ENCODE data around the gene CTDSP1.

Gene CTDSP1

GRCh38 chr2:218399391-218400166 is at the start of gene CTDSP1:
CTDSP1 (plus strand) TSS chr2:218399868; CDS start chr2:218400091, 223 bp downstream.
- DNase-seq = peak; percentile 51 to 95 (median 89)

- DNase-seq = no peak
These were observed 45.6 kb upstream of the CTDSP1 start for GRCh38 chr2:218354045-218354444.

GRCh38 chr2:218354850-218355443 is 44.7 kb upstream of the CTDSP1 start:
- no peak for DNase-seq

- DNase-seq = no peak
These were observed 42.2 kb upstream of the CTDSP1 start for GRCh38 chr2:218357236-218358177.

GRCh38 chr2:218360453-218360852 is 39.2 kb upstream of the CTDSP1 start:
- DNase-seq = peak in 6 of 51 donors; percentile 2 to 18 (median 12)

- DNase-seq = no peak
These were observed 37.1 kb upstream of the CTDSP1 start for GRCh38 chr2:218362606-218363005.

GRCh38 chr2:218363736-218364135 is 35.9 kb upstream of the CTDSP1 start:
- no peak for DNase-seq

GRCh38 chr2:218364196-218364595 is 35.5 kb upstream of the CTDSP1 start:
- DNase-seq = no peak

GRCh38 chr2:218366621-218367414 is 32.9 kb upstream of the CTDSP1 start:
- no peak for DNase-seq

- peak in 43 of 51 donors; percentile 18 to 81 (median 52) for DNase-seq
These were observed 32.1 kb upstream of the CTDSP1 start for GRCh38 chr2:218367415-218368149.

- no peak for DNase-seq
These were observed 31.5 kb upstream of the CTDSP1 start for GRCh38 chr2:218368150-218368528.

GRCh38 chr2:218368621-218369153 is 31.0 kb upstream of the CTDSP1 start:
- peak in 2 of 51 donors; percentile 7 to 33 for DNase-seq

- no peak for DNase-seq
These were observed 30.3 kb upstream of the CTDSP1 start for GRCh38 chr2:218369330-218369729.

- peak in 13 of 51 donors; percentile 4 to 71 (median 35) for DNase-seq
These were observed 29.1 kb upstream of the CTDSP1 start for GRCh38 chr2:218370410-218371063.

GRCh38 chr2:218371983-218372350 is 27.7 kb upstream of the CTDSP1 start:
- DNase-seq = no peak

- no peak for DNase-seq
These were observed 24.9 kb upstream of the CTDSP1 start for GRCh38 chr2:218374795-218375194.

GRCh38 chr2:218375212-218375611 is 24.5 kb upstream of the CTDSP1 start:
- DNase-seq = no peak

GRCh38 chr2:218378053-218378452 is 21.6 kb upstream of the CTDSP1 start:
- no peak for DNase-seq

- peak in 20 of 51 donors; percentile 10 to 61 (median 35) for DNase-seq
These were observed 17.7 kb upstream of the CTDSP1 start, which contains the start of gene SLC11A1 for GRCh38 chr2:218381916-218382366. SLC11A1 (plus strand) TSS chr2:218382273; CDS start chr2:218382369, 96 bp downstream.

Measured in hypothalamus (tissue), 51 donors.